Heart left ventricle (tissue), 13 donors: ENCODE measurements around the gene CBX8.

ENCODE experiments used
- POLR2A ChIP-seq, 2 donors: fragments of 450-650 bp; IDR thresholded peaks; one replicate each; pipeline ENCODE4 v1.6.1; 2017; ENCODE audit warnings: antibody characterized with exemption in 2 of 2, mild to moderate bottlenecking in 2 of 2, moderate library complexity in 2 of 2
- TF ChIP-seq, protein P1 (sequence below), 12 donors: fragments of 200-600 bp; sonication (generic) in 4 of 12; IDR thresholded peaks; one replicate each; pipeline versions ENCODE4 v1.5.0 to v1.8.0; 2018 to 2022; ENCODE audit warnings: antibody characterized with exemption in 12 of 12, mild to moderate bottlenecking in 5 of 12
- donor health status: ischemic (EF 13 %, LVEDD 7.1; RV severe dilation, severe dysfunction).
- donor health status: DM: no; HTN: yes; CAD: no.
- donor health status: DM: no; HTN: no; CAD: no.
- donor health status: ischemic (EF 25% LVEDD 6.9; RV normal size, moderate dysfunction).
- donor health status: ischemic (EF 25% LVEDD 5.7; RV mildly dilated, moderate dysfunction).
- donor health status: ischemic (EF 35%, LVEDD 5.7; RV mildly dilated, moderate dysfunction).
- donor health status: nonischemic (EF 11% LVEDD 7.7; RV severe dilation, severe dysfunction).
- donor health status: DM: yes; HTN: yes; CAD: no.
- donor health status: PGD.
- donor health status: ischemic (EF 29% LVEDD 5.4; RV normal size, mild dysfunction).
- donor health status: nonischemic (EF 23%, LVEDD 6.1; RV moderate dilation, normal function).

GRCh38 chr17:79815836-79816461, 19.1 kb upstream of the CBX8 start:
- no peak for TF ChIP-seq POLR2A (IDR thresholded peaks at IDR 0.05)
- TF ChIP-seq, protein P1, sequence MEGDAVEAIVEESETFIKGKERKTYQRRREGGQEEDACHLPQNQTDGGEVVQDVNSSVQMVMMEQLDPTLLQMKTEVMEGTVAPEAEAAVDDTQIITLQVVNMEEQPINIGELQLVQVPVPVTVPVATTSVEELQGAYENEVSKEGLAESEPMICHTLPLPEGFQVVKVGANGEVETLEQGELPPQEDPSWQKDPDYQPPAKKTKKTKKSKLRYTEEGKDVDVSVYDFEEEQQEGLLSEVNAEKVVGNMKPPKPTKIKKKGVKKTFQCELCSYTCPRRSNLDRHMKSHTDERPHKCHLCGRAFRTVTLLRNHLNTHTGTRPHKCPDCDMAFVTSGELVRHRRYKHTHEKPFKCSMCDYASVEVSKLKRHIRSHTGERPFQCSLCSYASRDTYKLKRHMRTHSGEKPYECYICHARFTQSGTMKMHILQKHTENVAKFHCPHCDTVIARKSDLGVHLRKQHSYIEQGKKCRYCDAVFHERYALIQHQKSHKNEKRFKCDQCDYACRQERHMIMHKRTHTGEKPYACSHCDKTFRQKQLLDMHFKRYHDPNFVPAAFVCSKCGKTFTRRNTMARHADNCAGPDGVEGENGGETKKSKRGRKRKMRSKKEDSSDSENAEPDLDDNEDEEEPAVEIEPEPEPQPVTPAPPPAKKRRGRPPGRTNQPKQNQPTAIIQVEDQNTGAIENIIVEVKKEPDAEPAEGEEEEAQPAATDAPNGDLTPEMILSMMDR (IDR thresholded peaks at IDR 0.05) = no peak
